H1 (cell line): ENCODE data around the gene SGK1. TPM values are rescaled to one million over a fixed set of nuclear protein-coding genes. Genes with fewer than 3 reads are reported as not detected.

Experiments
- CTCF ChIA-PET: fragments of 300-600 bp; sonication (Branson Sonifier 250); formaldehyde crosslinking; loops from one replicate; lab custom pipeline; 2021; ENCODE audit not compliant: partially characterized antibody; lab: Charles Lee
- POLR2A ChIA-PET: fragments of 300-600 bp; sonication (Branson Sonifier 250); formaldehyde crosslinking; loops from one replicate; lab custom pipeline; 2021; ENCODE audit warnings: inconsistent platforms; ENCODE audit not compliant: partially characterized antibody; lab: Charles Lee
- DNase-seq, 2 experiments: peaks; one replicate each; pipeline versions ENCODE4 v3.0.0 to v3.0.0-alpha.2; 2010 to 2022; ENCODE audit warnings: low spot score in 2 of 2, low read depth in 1 of 2, mixed read lengths in 1 of 2
- FAIRE-seq: peaks from 2 replicates; lab custom pipeline; 2011; peaks lifted over from hg19 to GRCh38; lab: Jason Lieb, UNC
- H2AFZ ChIP-seq: 2 replicates; pipeline ENCODE4 v1.8.1; 2012; ENCODE audit warnings: low read length, inconsistent platforms
- H2AK5ac ChIP-seq: 2 replicates; pipeline ENCODE4 v1.6.1; 2013; ENCODE audit warnings: low read depth, low read length
- H2BK120ac ChIP-seq: replicated peaks from 2 replicates; pipeline ENCODE3; 2013; ENCODE audit warnings: low read depth, low read length, inconsistent platforms
- H2BK12ac ChIP-seq: 2 replicates; pipeline ENCODE4 v1.6.1; 2013; ENCODE audit warnings: low read depth, low read length
- H2BK15ac ChIP-seq: 2 replicates; pipeline ENCODE4 v1.6.1; 2013; ENCODE audit warnings: low read length
- H2BK20ac ChIP-seq: 2 replicates; pipeline ENCODE4 v1.6.1; 2013; ENCODE audit warnings: low read length
- H2BK5ac ChIP-seq: 2 replicates; pipeline ENCODE4 v1.6.1; 2013; ENCODE audit warnings: low read depth, low read length
- H3K14ac ChIP-seq: 2 replicates; pipeline ENCODE4 v1.6.1; 2013; ENCODE audit warnings: inconsistent platforms; ENCODE audit not compliant: insufficient read length
- H3K18ac ChIP-seq: 2 replicates; pipeline ENCODE4 v1.6.1; 2013; ENCODE audit warnings: low read length; ENCODE audit errors: extremely low read depth
- H3K23ac ChIP-seq: 2 replicates; pipeline ENCODE4 v1.6.1; 2013; ENCODE audit warnings: inconsistent platforms; ENCODE audit not compliant: insufficient read length
- H3K23me2 ChIP-seq: 2 replicates; pipeline ENCODE4 v1.6.1; 2013; ENCODE audit warnings: low read depth, low read length
- H3K27ac ChIP-seq: 2 replicates; pipeline ENCODE4 v1.6.1; 2011; ENCODE audit warnings: low read depth, low read length, inconsistent platforms
- H3K27me3 ChIP-seq, 4 experiments: replicated peaks in 1 of 4; 1 replicate in 1 of 4; 2 replicates in 3 of 4; pipeline versions ENCODE4 v1.6.1 to v1.8.1; 2011 to 2013; ENCODE audit warnings: low read length in 3 of 4, mild to moderate bottlenecking in 3 of 4, inconsistent platforms in 2 of 4, mixed read lengths in 2 of 4, moderate library complexity in 1 of 4; ENCODE audit not compliant: control insufficient read depth in 3 of 4, insufficient read depth in 3 of 4; ENCODE audit errors: extremely low read depth in 1 of 4
- H3K36me3 ChIP-seq, 4 experiments: 2 replicates each; pipeline versions ENCODE4 v1.6.1 to v1.8.1; 2011 to 2013; ENCODE audit warnings: mild to moderate bottlenecking in 4 of 4, low read length in 3 of 4, moderate library complexity in 2 of 4, control low read depth in 1 of 4, inconsistent platforms in 1 of 4; ENCODE audit not compliant: insufficient read depth in 4 of 4, control insufficient read depth in 2 of 4
- H3K4ac ChIP-seq: replicated peaks from 2 replicates; pipeline ENCODE3; 2013; ENCODE audit warnings: low read length, low read depth, mixed read lengths, inconsistent platforms; ENCODE audit not compliant: insufficient read length
- H3K4me1 ChIP-seq, 4 experiments: replicated peaks in 1 of 4; 1 replicate in 1 of 4; 2 replicates in 3 of 4; pipeline versions ENCODE4 v1.6.1 to v1.8.1; 2011 to 2013; ENCODE audit warnings: low read length in 3 of 4, inconsistent platforms in 2 of 4, mixed read lengths in 1 of 4; ENCODE audit not compliant: insufficient read depth in 4 of 4, control insufficient read depth in 3 of 4
- H3K4me2 ChIP-seq, 2 experiments: 2 replicates each; pipeline versions ENCODE4 v1.6.1 to v1.8.1; 2011 to 2013; ENCODE audit warnings: low read depth in 2 of 2, low read length in 2 of 2, control low read depth in 1 of 2, inconsistent platforms in 1 of 2, mild to moderate bottlenecking in 1 of 2; ENCODE audit not compliant: insufficient read depth in 1 of 2
- H3K4me3 ChIP-seq, 4 experiments: fragments of 200-600, 300-600 bp in 1 of 4; sonication (generic), shearing (Covaris generic), sonication (Bioruptor Twin) in 1 of 4; 2 replicates each; pipeline versions ENCODE4 v1.5.1 to v1.8.1; 2011 to 2016; ENCODE audit warnings: low read length in 4 of 4, low read depth in 3 of 4, control low read depth in 2 of 4, inconsistent platforms in 2 of 4, mild to moderate bottlenecking in 2 of 4, mixed read lengths in 1 of 4, moderate library complexity in 1 of 4; ENCODE audit not compliant: insufficient read depth in 2 of 4; ENCODE audit errors: extremely low read depth in 1 of 4
- H3K56ac ChIP-seq: replicated peaks from 2 replicates; pipeline ENCODE3; 2013; ENCODE audit warnings: low read depth, mild to moderate bottlenecking, mixed read lengths, low read length, inconsistent platforms; ENCODE audit not compliant: insufficient read length
- H3K79me1 ChIP-seq: 2 replicates; pipeline ENCODE4 v1.6.1; 2013; ENCODE audit warnings: low read depth, low read length, control low read depth
- H3K79me2 ChIP-seq, 2 experiments: 2 replicates each; pipeline versions ENCODE4 v1.6.1 to v1.8.1; 2012 to 2013; ENCODE audit warnings: low read length in 2 of 2, mild to moderate bottlenecking in 2 of 2, inconsistent platforms in 1 of 2; ENCODE audit not compliant: insufficient read depth in 2 of 2, control insufficient read depth in 1 of 2
- H3K9ac ChIP-seq, 4 experiments: replicated peaks in 1 of 4; 1 replicate in 1 of 4; 2 replicates in 3 of 4; pipeline versions ENCODE4 v1.6.1 to v1.8.1; 2011 to 2013; ENCODE audit warnings: low read depth in 3 of 4, low read length in 3 of 4, control low read depth in 2 of 4, mild to moderate bottlenecking in 2 of 4, moderate library complexity in 2 of 4, inconsistent platforms in 1 of 4; ENCODE audit errors: extremely low read depth in 1 of 4
- H3K9me3 ChIP-seq, 2 experiments: 2 replicates each; pipeline versions ENCODE4 v1.6.1 to v1.8.1; 2012 to 2013; ENCODE audit warnings: mild to moderate bottlenecking in 2 of 2, moderate library complexity in 2 of 2, control low read depth in 1 of 2, inconsistent platforms in 1 of 2, low read depth in 1 of 2, low read length in 1 of 2, mixed read lengths in 1 of 2; ENCODE audit not compliant: insufficient read depth in 2 of 2
- H4K20me1 ChIP-seq, 2 experiments: replicated peaks in 1 of 2; 2 replicates each; pipeline versions ENCODE3 to v1.8.1; 2011 to 2013; ENCODE audit warnings: inconsistent platforms in 2 of 2, low read length in 2 of 2, mild to moderate bottlenecking in 1 of 2; ENCODE audit not compliant: insufficient read depth in 2 of 2, control insufficient read depth in 1 of 2
- H4K5ac ChIP-seq: 2 replicates; pipeline ENCODE4 v1.6.1; 2013; ENCODE audit warnings: low read length, low read depth, mixed read lengths, inconsistent platforms; ENCODE audit not compliant: insufficient read length
- H4K8ac ChIP-seq: 2 replicates; pipeline ENCODE4 v1.8.0; 2013; ENCODE audit warnings: mild to moderate bottlenecking, moderate library complexity, low read length, inconsistent platforms; ENCODE audit not compliant: insufficient read depth; ENCODE audit errors: extremely low read depth
- H4K91ac ChIP-seq: replicated peaks from 2 replicates; pipeline ENCODE3; 2013; ENCODE audit warnings: low read length, mixed read lengths, inconsistent platforms; ENCODE audit not compliant: insufficient read length
- ATF3 ChIP-seq: IDR thresholded peaks from 2 replicates; pipeline ENCODE4 v1.6.1; 2011; ENCODE audit warnings: low read depth, mild to moderate bottlenecking, low read length; ENCODE audit not compliant: insufficient read depth
- BCL11A ChIP-seq, 2 experiments: IDR thresholded peaks; one replicate each; pipeline ENCODE4 v1.6.1; 2011; ENCODE audit warnings: low read depth in 2 of 2, low read length in 2 of 2, mild to moderate bottlenecking in 2 of 2
- CTBP2 ChIP-seq: IDR thresholded peaks from 2 replicates; pipeline ENCODE4 v1.7.0; 2011; ENCODE audit warnings: borderline replicate concordance, mild to moderate bottlenecking, moderate library complexity, mixed read lengths, low read length; ENCODE audit not compliant: insufficient read depth, insufficient read length
- HDAC2 ChIP-seq, 2 experiments: fragments of 300-600 bp in 1 of 2; sonication (generic) in 1 of 2; IDR thresholded peaks; 2 replicates each; pipeline ENCODE4 v1.6.1; 2011 to 2012; ENCODE audit warnings: low read depth in 2 of 2, low read length in 2 of 2, mild to moderate bottlenecking in 2 of 2, moderate library complexity in 2 of 2, borderline replicate concordance in 1 of 2, inconsistent platforms in 1 of 2
- KDM1A ChIP-seq: fragments of 200-600, 300-600 bp; sonication (generic); IDR thresholded peaks from 2 replicates; pipeline ENCODE4 v1.7.1; 2016; ENCODE audit warnings: mild to moderate bottlenecking, low read length, borderline replicate concordance
- NRF1 ChIP-seq: IDR thresholded peaks from 2 replicates; pipeline ENCODE4 v1.6.1; 2011; ENCODE audit warnings: mild to moderate bottlenecking, low read depth, low read length, improper control_type of control experiment
- RAD21 ChIP-seq, 2 experiments: IDR thresholded peaks in 1 of 2; conservative IDR thresholded peaks in 1 of 2; 2 replicates each; pipeline ENCODE4 v1.6.1; 2011; ENCODE audit warnings: low read depth in 2 of 2, low read length in 2 of 2, improper control_type of control experiment in 1 of 2, inconsistent platforms in 1 of 2, mild to moderate bottlenecking in 1 of 2, moderate library complexity in 1 of 2
- TEAD4 ChIP-seq: IDR thresholded peaks from 2 replicates; pipeline ENCODE4 v1.6.1; 2012; ENCODE audit warnings: low read depth, low read length, inconsistent platforms, mixed read lengths
- WGBS, 2 experiments: shearing (Covaris generic) in 1 of 2; methylation state at CpG; one replicate each; pipeline versions ENCODE4 v1.1.6 to v1.1.7; 2013 to 2015; ENCODE audit warnings: low lambda C conversion rate in 2 of 2, mixed read lengths in 2 of 2, inconsistent platforms in 1 of 2, low coverage in 1 of 2, missing lambda C conversion rate in 1 of 2; ENCODE audit not compliant: insufficient replicate concordance in 2 of 2, insufficient coverage in 1 of 2, insufficient read length in 1 of 2; ENCODE audit errors: extremely low coverage in 1 of 2, missing lambda C conversion rate in 1 of 2; 5-methylcytosine and 5-hydroxymethylcytosine counted together
- polyA plus RNA-seq, 7 experiments: library from polyadenylated mRNA; depleted of rRNA in 3 of 7; stranded (reverse) in 5 of 7; unstranded in 2 of 7; fragments of >200 nt in 5 of 7; fragments of 200-250 nt in 2 of 7; gene quantifications; 1 replicate in 5 of 7; 2 replicates in 1 of 7; 4 replicates in 1 of 7; pipeline versions ENCODE4 v1.2.1 to v1.2.3, GENCODE V29; 2011 to 2013; ENCODE audit warnings: missing spikeins in 2 of 7, mixed read lengths in 2 of 7
- total RNA-seq: library from RNA; stranded (reverse); fragmentation: NEBNext Ultra II Directional; extraction: Animal tissue kit (Norgen Biotek cat#: 25700); gene quantifications from 2 replicates; pipeline ENCODE4 v1.2.1, GENCODE V29; 2021

Gene SGK1
- total and polyA plus RNA-seq, 2 of the 8 experiments (the other 6 are each of a cell fraction or from before 2014, with no cell fraction given): 14.5 to 18.4 TPM

GRCh38 chr6:134340179-134340975, 22.5 kb upstream of the SGK1 start:
- POLR2A ChIA-PET: no interaction called here
- Histone ChIP-seq H4K20me1 (no peaks in the 10 kb centered on the region), H3K56ac (no peak overlapping the region), H3K4ac (no peak overlapping the region), H3K4me3 (no peak overlapping the region), H2BK120ac (no peak overlapping the region), H2BK20ac (no peak overlapping the region), H3K4me1 (no peaks in the 10 kb centered on the region), H2AFZ (no peak overlapping the region), H3K23ac (no peak overlapping the region), H3K14ac (no peak overlapping the region), H3K36me3 (no peaks in the 10 kb centered on the region), H3K79me2 (no peaks in the 10 kb centered on the region), H2BK5ac (no peak overlapping the region), H2BK15ac (no peak overlapping the region), H3K9ac (no peak overlapping the region), H3K9me3 (no peaks in the 10 kb centered on the region), H3K23me2 (no peaks in the 10 kb centered on the region), H3K27ac (no peak overlapping the region), H4K5ac (no peak overlapping the region), H2BK12ac (no peak overlapping the region), H4K8ac (no peak overlapping the region), H4K91ac (no peak overlapping the region), H3K4me2 (no peak overlapping the region), H3K18ac (no peak overlapping the region), H3K79me1 (no peaks in the 10 kb centered on the region), H2AK5ac (no peak overlapping the region), H3K27me3 (no peaks in the 10 kb centered on the region)
- 87% methylated on average over 6 of the region's 6 CpGs; no CpG with 5 or more reads in 1 of the 2 experiments for WGBS, 2 experiments
- no peak for DNase-seq
- CTCF ChIA-PET: interaction anchor here (0.8 to 1.2 kb wide), 3 partner anchors 13 to 300 kb away, joined by 3 to 4 read pairs (median 4); no protein-coding TSS in a partner anchor
- no peak for FAIRE-seq
- no peak for TF ChIP-seq RAD21 (IDR thresholded peaks at IDR 0.05 in 1 of 2, conservative IDR thresholded peaks at IDR 0.05 in 1 of 2; ENCODE audit: low read depth in 2 of 2, low read length in 2 of 2)
- no peak for TF ChIP-seq ATF3
- TF ChIP-seq HDAC2 (IDR thresholded peaks at IDR 0.05; ENCODE audit: borderline replicate concordance in 1 of 2, low read depth in 2 of 2, low read length in 2 of 2): no peak
- no peak for TF ChIP-seq KDM1A
- no peak for TF ChIP-seq BCL11A (IDR thresholded peaks at IDR 0.05; ENCODE audit: low read depth in 2 of 2, low read length in 2 of 2)
- no peak for TF ChIP-seq TEAD4
- no peak for TF ChIP-seq NRF1
- TF ChIP-seq CTBP2: no peak
